Measurements from ENCODE around the gene GAB4.
A peak's percentile ranks its signal among the peaks of the same experiment; 100 is the strongest.

Gene GAB4

DNA sequence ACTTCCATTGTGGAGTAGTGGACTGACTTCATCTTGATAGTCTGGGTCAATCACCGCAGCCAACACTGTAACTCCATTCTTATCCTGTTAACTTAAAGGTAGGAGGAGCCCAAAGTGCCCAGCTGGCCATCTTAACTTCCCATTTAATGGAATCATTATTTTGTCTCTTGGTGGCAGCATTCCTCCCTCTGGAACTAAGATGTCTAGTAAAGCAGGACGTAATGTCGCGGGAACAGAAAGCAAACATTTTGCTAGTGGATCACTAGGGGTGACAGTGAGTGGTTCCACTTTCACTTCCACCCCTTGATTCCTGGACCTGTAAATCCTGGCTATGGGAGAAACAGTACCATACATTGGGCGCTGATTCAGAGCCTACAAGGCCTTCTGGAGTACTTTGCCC is 71.4 kb downstream of the GAB4 start:
- H3K4me3 ChIP-seq (ENCODE audit: low read depth, low read length): no peak overlapping the region
- DNase-seq (ENCODE audit: low read depth): no peak
- TF ChIP-seq, protein P1, sequence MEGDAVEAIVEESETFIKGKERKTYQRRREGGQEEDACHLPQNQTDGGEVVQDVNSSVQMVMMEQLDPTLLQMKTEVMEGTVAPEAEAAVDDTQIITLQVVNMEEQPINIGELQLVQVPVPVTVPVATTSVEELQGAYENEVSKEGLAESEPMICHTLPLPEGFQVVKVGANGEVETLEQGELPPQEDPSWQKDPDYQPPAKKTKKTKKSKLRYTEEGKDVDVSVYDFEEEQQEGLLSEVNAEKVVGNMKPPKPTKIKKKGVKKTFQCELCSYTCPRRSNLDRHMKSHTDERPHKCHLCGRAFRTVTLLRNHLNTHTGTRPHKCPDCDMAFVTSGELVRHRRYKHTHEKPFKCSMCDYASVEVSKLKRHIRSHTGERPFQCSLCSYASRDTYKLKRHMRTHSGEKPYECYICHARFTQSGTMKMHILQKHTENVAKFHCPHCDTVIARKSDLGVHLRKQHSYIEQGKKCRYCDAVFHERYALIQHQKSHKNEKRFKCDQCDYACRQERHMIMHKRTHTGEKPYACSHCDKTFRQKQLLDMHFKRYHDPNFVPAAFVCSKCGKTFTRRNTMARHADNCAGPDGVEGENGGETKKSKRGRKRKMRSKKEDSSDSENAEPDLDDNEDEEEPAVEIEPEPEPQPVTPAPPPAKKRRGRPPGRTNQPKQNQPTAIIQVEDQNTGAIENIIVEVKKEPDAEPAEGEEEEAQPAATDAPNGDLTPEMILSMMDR (IDR thresholded peaks at IDR 0.05; ENCODE audit: insufficient read depth, low read depth, low read length, missing control alignments): no peak

DNA sequence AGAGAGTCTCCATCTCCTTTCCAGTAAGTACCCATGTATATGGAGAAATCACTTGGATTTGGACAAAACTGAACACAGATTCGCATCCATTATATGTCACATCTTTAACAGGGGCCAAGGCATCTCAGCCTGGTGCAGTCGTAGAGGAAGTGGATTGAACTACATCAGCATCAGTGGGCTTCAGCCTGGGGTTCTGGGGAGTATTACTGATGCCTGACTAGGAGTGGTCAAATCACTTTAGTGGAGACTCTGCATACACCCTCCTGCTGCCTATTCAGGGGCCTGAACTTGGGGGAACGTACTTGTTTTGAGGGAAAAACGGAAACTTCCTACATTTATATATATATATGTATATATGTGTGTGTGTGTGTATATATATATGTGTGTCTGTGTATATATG is 72.8 kb downstream of the GAB4 start:
- DNase-seq (ENCODE audit: low read depth): no peak
- H3K4me3 ChIP-seq (ENCODE audit: low read depth, low read length): no peak overlapping the region
- TF ChIP-seq, protein P1 (IDR thresholded peaks at IDR 0.05; ENCODE audit: insufficient read depth, low read depth, low read length, missing control alignments): no peak

DNA sequence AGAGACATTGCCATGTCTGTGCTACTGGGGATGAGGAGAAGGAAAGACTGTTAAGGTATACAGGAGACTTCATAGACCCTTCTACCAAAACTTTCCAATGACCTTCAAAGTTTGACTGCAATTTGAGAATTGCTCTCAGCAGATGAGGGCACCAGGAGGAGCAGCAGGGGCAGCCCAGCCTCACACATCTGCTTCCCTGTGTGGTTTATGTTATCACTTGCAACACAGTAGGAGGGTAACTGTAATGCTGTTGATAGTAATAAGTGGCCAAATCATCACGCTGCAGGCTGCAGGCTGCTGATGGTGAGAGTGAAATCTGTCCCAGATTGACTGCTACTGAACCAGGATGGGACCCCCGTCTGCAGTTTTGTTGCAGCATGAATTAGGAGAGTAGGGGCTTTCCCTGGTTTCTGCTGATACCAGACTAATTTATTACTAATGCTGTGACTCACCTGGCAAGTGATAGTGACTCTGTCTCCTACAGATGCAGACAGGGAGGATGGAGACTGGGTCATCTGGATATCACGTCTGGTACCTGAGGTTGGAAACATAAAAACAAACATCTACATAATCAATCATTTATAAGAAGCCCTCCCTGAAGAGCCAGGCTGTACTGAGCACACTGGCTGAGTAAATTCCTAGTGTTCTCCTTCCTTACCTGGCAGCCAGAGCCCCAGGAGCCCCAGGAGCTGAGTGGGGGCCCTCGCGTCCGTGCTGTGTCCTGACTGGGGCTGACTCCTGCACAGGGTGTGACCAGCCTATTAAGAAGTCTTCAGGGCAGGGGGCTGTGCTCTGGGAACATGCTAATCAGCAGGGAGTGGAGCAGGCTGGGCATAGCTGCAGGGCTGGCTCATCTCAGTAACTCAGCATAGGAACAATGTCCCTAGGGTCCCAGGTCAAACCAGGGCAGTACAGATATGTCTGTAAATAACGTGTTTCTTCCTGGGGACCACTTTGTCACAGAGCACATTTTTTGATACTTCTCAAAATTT is 74.4 kb downstream of the GAB4 start:
- TF ChIP-seq, protein P1 (IDR thresholded peaks at IDR 0.05; ENCODE audit: insufficient read depth, low read depth, low read length, missing control alignments): no peak
- DNase-seq (ENCODE audit: low read depth): no peak
- H3K4me3 ChIP-seq (ENCODE audit: low read depth, low read length): no peak overlapping the region

DNA sequence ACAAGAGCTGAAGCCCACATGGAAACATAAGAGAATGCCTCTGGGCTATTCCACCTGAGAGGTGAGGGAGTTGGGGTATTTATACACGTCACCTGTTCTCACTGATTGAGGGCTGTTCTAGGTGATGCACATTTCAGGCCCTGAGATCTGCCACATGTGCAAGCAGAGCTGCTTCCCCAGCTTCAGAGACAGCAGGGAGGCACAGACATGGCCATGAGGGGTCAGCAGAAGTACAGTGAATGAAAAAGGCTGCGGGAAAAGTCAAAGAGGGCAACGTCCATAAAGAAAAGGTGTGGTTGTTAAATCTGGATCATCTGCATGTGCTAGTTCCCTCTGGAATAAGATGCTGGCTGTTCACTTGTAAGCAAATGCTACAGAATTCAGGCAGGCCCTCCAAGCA is 75.4 kb downstream of the GAB4 start:
- H3K4me3 ChIP-seq (ENCODE audit: low read depth, low read length): no peak overlapping the region

DNA sequence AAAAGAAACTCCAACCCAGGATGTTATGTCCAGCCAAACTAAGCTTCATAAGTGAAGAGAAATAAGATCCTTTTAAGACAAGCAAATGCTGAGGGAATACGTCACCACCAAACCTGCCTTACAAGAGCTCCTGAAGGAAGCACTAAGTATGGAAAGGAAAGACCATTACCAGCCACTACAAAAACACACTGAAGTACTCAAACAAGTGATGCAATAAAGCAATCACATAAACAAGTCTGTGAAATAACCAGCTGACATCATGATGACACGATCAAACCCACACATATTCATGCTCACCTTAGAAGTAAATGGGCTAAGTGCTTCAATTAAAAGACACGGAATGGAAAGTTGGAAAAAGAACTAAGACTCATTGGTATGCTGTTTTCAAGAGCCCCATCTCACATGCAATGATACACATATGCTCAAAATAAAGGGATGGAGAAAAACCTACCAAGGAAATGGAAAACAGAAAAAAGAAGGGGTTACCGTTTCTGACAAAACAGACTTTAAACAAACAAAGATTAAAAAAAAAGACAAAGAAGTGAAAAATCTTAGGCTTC is 82.5 kb downstream of the GAB4 start:
- TF ChIP-seq, protein P1 (IDR thresholded peaks at IDR 0.05; ENCODE audit: insufficient read depth, low read depth, low read length, missing control alignments): no peak
- DNase-seq (ENCODE audit: low read depth): no peak
- no peak overlapping the region for H3K4me3 ChIP-seq (ENCODE audit: low read depth, low read length)

More for the DNA sequence above, 75.4 kb downstream of the GAB4 start:
- TF ChIP-seq, protein P1 (IDR thresholded peaks at IDR 0.05; ENCODE audit: insufficient read depth, low read depth, low read length, missing control alignments): peak; percentile 14
- no peak for DNase-seq (ENCODE audit: low read depth)

DNA sequence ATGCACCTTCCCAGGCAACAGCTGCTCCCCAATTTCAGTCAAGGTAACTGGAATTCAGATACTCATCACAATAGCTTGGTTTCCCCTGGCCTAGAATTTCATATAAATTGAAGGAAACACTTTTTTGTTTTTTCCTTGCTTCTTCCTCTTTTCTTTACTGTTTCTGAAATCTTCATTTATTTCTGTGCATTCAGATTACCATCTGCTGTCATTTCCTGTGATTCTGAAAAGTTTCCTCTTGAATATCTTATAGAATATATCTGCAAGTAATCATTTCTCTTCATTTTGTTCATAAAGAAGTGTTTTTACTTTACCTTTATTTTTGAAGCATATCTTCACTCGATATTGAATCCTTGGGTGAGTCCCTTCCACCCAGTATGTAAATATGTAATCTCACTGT is 85.3 kb downstream of the GAB4 start:
- TF ChIP-seq, protein P1 (IDR thresholded peaks at IDR 0.05; ENCODE audit: insufficient read depth, low read depth, low read length, missing control alignments): no peak
- H3K4me3 ChIP-seq (ENCODE audit: low read depth, low read length): no peak overlapping the region
- no peak for DNase-seq (ENCODE audit: low read depth)

All from GM12865 (cell line).